ENCODE results near the gene MVB12B.

DNA sequence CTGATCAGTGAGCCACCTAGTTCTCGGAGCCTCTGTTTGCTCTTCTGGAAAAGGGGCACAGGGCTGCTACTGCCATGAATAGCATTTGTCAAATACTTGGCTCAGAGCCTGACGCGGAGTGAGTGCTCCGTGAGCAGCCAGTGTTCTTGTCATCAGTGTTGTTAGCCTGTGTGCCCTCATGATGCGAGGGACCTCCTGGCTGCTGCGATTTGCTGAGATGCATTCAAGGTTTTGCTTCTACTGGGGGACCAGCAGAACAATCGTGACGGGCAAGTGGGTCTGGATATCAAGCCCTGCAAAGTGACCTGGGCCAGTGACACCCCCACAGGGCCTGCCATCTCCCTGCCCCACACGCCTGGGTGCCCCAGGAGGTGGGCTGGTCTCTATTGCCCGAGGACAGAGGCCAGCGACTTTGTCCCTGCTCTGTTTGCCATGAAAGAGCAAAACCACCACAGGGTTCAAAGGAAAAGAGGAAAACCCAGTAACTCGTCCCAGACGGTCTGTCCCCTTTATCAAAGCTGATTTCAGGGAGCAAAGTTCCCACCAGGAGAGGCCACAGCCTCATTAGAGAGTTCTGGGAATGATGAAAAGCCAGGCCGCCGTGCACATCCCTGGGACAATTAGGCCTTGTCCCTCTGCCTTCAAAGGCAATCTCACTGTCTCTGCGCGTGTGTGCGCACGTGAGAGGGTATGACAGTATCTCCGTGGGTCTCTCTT, 200.6 kb downstream of the MVB12B start:
- TF ChIP-seq MYBL2 (CRISPR knock-in tag; IDR thresholded peaks at IDR 0.05) = no peak
- TF ChIP-seq MLX (CRISPR knock-in tag; IDR thresholded peaks at IDR 0.05) = no peak
- no peak for TF ChIP-seq JUN (CRISPR knock-in tag; IDR thresholded peaks at IDR 0.05)
- TF ChIP-seq, protein P1, sequence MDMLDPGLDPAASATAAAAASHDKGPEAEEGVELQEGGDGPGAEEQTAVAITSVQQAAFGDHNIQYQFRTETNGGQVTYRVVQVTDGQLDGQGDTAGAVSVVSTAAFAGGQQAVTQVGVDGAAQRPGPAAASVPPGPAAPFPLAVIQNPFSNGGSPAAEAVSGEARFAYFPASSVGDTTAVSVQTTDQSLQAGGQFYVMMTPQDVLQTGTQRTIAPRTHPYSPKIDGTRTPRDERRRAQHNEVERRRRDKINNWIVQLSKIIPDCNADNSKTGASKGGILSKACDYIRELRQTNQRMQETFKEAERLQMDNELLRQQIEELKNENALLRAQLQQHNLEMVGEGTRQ (CRISPR knock-in tag; IDR thresholded peaks at IDR 0.05) = no peak
- no peak for TF ChIP-seq ZBTB21 (CRISPR knock-in tag; IDR thresholded peaks at IDR 0.05; ENCODE audit: borderline replicate concordance)
- TF ChIP-seq ZSCAN18 (CRISPR knock-in tag; IDR thresholded peaks at IDR 0.05) = no peak
- TF ChIP-seq CTCF (IDR thresholded peaks at IDR 0.05) = no peak
- TF ChIP-seq ATF2 (CRISPR knock-in tag; IDR thresholded peaks at IDR 0.05; ENCODE audit: borderline replicate concordance, low read depth) = no peak
- no peak for TF ChIP-seq NR2C2 (CRISPR knock-in tag; IDR thresholded peaks at IDR 0.05)
- no peak for TF ChIP-seq FOXP1 (CRISPR knock-in tag; IDR thresholded peaks at IDR 0.05; ENCODE audit: borderline replicate concordance)
- TF ChIP-seq, protein P2, sequence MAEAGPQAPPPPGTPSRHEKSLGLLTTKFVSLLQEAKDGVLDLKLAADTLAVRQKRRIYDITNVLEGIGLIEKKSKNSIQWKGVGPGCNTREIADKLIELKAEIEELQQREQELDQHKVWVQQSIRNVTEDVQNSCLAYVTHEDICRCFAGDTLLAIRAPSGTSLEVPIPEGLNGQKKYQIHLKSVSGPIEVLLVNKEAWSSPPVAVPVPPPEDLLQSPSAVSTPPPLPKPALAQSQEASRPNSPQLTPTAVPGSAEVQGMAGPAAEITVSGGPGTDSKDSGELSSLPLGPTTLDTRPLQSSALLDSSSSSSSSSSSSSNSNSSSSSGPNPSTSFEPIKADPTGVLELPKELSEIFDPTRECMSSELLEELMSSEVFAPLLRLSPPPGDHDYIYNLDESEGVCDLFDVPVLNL (CRISPR knock-in tag; IDR thresholded peaks at IDR 0.05; ENCODE audit: borderline replicate concordance, low read depth) = no peak
- TF ChIP-seq, protein P3, sequence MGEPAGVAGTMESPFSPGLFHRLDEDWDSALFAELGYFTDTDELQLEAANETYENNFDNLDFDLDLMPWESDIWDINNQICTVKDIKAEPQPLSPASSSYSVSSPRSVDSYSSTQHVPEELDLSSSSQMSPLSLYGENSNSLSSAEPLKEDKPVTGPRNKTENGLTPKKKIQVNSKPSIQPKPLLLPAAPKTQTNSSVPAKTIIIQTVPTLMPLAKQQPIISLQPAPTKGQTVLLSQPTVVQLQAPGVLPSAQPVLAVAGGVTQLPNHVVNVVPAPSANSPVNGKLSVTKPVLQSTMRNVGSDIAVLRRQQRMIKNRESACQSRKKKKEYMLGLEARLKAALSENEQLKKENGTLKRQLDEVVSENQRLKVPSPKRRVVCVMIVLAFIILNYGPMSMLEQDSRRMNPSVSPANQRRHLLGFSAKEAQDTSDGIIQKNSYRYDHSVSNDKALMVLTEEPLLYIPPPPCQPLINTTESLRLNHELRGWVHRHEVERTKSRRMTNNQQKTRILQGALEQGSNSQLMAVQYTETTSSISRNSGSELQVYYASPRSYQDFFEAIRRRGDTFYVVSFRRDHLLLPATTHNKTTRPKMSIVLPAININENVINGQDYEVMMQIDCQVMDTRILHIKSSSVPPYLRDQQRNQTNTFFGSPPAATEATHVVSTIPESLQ (CRISPR knock-in tag; IDR thresholded peaks at IDR 0.05) = no peak
- no peak for TF ChIP-seq ZNF121 (CRISPR knock-in tag; IDR thresholded peaks at IDR 0.05)

All from WTC11 (cell line).